Sigmoid colon (tissue), 7 donors: ENCODE results near the gene ACSS3. TPM values are rescaled to one million over a fixed set of nuclear protein-coding genes. Genes with fewer than 3 reads are reported as not detected.

Experiments used
- DNase-seq: peaks from one replicate; pipeline ENCODE4 v3.0.0-alpha.2; 2019
- H3K27ac ChIP-seq, 4 donors: fragments of 200-600 bp; sonication (generic); one replicate each; pipeline ENCODE4 v1.5.1; 2016 to 2019; ENCODE audit warnings: mild to moderate bottlenecking in 1 of 4
- H3K27me3 ChIP-seq, 3 donors: fragments of 200-600 bp; sonication (generic); one replicate each; pipeline ENCODE4 v1.5.1; 2019; ENCODE audit warnings: mild to moderate bottlenecking in 1 of 3
- H3K36me3 ChIP-seq, 4 donors: fragments of 200-600 bp; sonication (generic); one replicate each; pipeline ENCODE4 v1.5.1; 2016 to 2019
- H3K4me1 ChIP-seq, 4 donors: fragments of 200-600 bp; sonication (generic); one replicate each; pipeline ENCODE4 v1.5.1; 2017 to 2019
- H3K4me3 ChIP-seq, 4 donors: fragments of 200-600 bp; sonication (generic); one replicate each; pipeline ENCODE4 v1.5.1; 2017 to 2019; ENCODE audit warnings: mild to moderate bottlenecking in 2 of 4, moderate library complexity in 1 of 4
- H3K9me3 ChIP-seq, 4 donors: fragments of 200-600 bp in 3 of 4; sonication (generic) in 3 of 4; one replicate each; pipeline versions ENCODE4 v1.5.1 to v1.6.1; 2013 to 2019
- EP300 ChIP-seq, 4 donors: sonication (generic); formaldehyde crosslinking; IDR thresholded peaks; one replicate each; pipeline ENCODE4 v1.6.1; 2017; ENCODE audit warnings: antibody characterized with exemption in 4 of 4
- POLR2A ChIP-seq, 2 donors: fragments of 450-650 bp; IDR thresholded peaks; one replicate each; pipeline ENCODE4 v1.6.1; 2016; ENCODE audit warnings: antibody characterized with exemption in 2 of 2, mild to moderate bottlenecking in 2 of 2, moderate library complexity in 2 of 2
- POLR2AphosphoS5 ChIP-seq, 4 donors: sonication (generic); formaldehyde crosslinking; IDR thresholded peaks; one replicate each; pipeline ENCODE4 v1.6.1; 2017; ENCODE audit warnings: antibody characterized with exemption in 4 of 4
- WGBS, 2 donors: extraction: QIAGEN DNeasy Blood & Tissue Kit; methylation state at CpG; one replicate each; pipeline ENCODE4 v1.1.7; 2013; 5-methylcytosine and 5-hydroxymethylcytosine counted together
- intact Hi-C: fragments of 100-400 bp; cut with DNase I; formaldehyde crosslinking; loops from one replicate; pipeline ENCODE4 v1.15.1; 2023
- polyA plus RNA-seq, 3 donors: library from polyadenylated mRNA; stranded (reverse); fragments of 200-250 nt; gene quantifications; one replicate each; pipeline ENCODE4 v1.2.3, GENCODE V29; 2013
- total RNA-seq, 4 donors: library from RNA; depleted of rRNA; stranded (reverse); fragments of >200 nt; gene quantifications; one replicate each; pipeline ENCODE4 v1.1.0, GENCODE V29; 2016
- TF ChIP-seq, protein P1 (sequence below), 4 experiments: fragments of 450-650 bp in 3 of 4; fragments of 200-600 bp in 1 of 4; IDR thresholded peaks; one replicate each; pipeline ENCODE4 v1.5.1; 2016 to 2019; ENCODE audit warnings: antibody characterized with exemption in 4 of 4, mild to moderate bottlenecking in 3 of 4, moderate library complexity in 2 of 4
- donor health status: healthy with polysubstance abuse.
- donor health status: Bipolar disorder and iron deficiency.
- donor health status: healthy.

The ACSS3 gene
- total and polyA plus RNA-seq, 7 donors = 0.46 to 26.7 (median 9.9) TPM

DNA sequence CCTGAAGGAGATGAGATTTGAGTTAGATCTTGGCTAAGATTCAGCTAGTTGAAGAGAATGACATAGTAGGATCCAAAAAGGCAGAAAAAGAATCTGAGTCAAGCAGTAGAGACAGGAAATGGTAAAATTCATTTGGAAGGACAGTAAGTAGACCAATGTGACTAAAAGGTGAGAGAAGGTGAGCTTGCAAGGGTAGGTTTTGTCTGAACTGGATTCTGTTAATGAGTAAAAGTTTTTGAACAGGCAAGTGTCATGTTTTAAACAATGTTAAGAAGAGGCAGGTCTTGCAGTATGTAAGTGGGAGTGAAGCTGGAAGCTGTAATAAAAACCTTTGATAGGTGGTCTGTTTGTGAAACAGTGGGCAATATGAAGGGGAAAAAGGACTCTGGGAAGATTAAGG is 58.6 kb downstream of the ACSS3 start:
- intact Hi-C loops = no loop called here
- no peak overlapping the region for H3K4me3 ChIP-seq
- DNase-seq = no peak
- TF ChIP-seq, protein P1, sequence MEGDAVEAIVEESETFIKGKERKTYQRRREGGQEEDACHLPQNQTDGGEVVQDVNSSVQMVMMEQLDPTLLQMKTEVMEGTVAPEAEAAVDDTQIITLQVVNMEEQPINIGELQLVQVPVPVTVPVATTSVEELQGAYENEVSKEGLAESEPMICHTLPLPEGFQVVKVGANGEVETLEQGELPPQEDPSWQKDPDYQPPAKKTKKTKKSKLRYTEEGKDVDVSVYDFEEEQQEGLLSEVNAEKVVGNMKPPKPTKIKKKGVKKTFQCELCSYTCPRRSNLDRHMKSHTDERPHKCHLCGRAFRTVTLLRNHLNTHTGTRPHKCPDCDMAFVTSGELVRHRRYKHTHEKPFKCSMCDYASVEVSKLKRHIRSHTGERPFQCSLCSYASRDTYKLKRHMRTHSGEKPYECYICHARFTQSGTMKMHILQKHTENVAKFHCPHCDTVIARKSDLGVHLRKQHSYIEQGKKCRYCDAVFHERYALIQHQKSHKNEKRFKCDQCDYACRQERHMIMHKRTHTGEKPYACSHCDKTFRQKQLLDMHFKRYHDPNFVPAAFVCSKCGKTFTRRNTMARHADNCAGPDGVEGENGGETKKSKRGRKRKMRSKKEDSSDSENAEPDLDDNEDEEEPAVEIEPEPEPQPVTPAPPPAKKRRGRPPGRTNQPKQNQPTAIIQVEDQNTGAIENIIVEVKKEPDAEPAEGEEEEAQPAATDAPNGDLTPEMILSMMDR (IDR thresholded peaks at IDR 0.05) = no peak
- TF ChIP-seq POLR2A (IDR thresholded peaks at IDR 0.05) = no peak
- no peaks in the 10 kb centered on the region for H3K4me1 ChIP-seq
- H3K9me3 ChIP-seq = no peaks in the 10 kb centered on the region
- no peaks in the 10 kb centered on the region for H3K27me3 ChIP-seq
- no peaks in the 10 kb centered on the region for H3K36me3 ChIP-seq
- H3K27ac ChIP-seq = no peak overlapping the region

DNA sequence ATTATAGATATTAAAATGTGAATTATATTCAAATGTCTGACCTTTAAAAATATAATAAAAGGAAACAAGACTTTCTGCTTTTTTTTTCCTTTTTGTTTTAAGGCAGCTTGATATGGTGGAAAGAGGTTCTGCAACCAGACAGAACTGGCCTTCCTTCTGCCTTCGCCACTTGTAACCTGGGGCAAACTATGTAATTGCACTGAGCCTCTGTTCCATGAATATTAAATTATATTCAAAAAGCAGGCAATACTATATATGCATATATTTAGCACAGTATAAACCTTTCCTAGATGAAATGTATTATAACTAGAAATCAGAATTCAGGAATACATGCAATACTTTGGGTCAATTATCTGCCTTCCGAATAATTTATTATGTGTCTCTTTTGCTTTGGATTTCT is 59.9 kb downstream of the ACSS3 start:
- WGBS, 2 donors = 46 to 67% methylated on average over 2 of the region's 2 CpGs
- Histone ChIP-seq H3K9me3 (no peaks in the 10 kb centered on the region), H3K27me3 (no peaks in the 10 kb centered on the region), H3K27ac (no peak overlapping the region), H3K4me1 (no peaks in the 10 kb centered on the region), H3K36me3 (no peaks in the 10 kb centered on the region), H3K4me3 (no peak overlapping the region)
- TF ChIP-seq, protein P1 (IDR thresholded peaks at IDR 0.05) = no peak
- TF ChIP-seq POLR2A (IDR thresholded peaks at IDR 0.05) = no peak
- no peak for TF ChIP-seq POLR2AphosphoS5 (IDR thresholded peaks at IDR 0.05)
- no peak for TF ChIP-seq EP300 (IDR thresholded peaks at IDR 0.05)
- intact Hi-C loops = no loop called here
- no peak for DNase-seq

GRCh38 chr12:81141217-81141616 is 63.3 kb downstream of the ACSS3 start:
- H3K27ac ChIP-seq = no peak overlapping the region
- DNase-seq = no peak
- no peaks in the 10 kb centered on the region for H3K36me3 ChIP-seq
- TF ChIP-seq, protein P1 (IDR thresholded peaks at IDR 0.05) = no peak
- no peak for TF ChIP-seq EP300 (IDR thresholded peaks at IDR 0.05)
- TF ChIP-seq POLR2AphosphoS5 (IDR thresholded peaks at IDR 0.05) = no peak
- no peak for TF ChIP-seq POLR2A (IDR thresholded peaks at IDR 0.05)
- no peaks in the 10 kb centered on the region for H3K9me3 ChIP-seq
- H3K4me1 ChIP-seq = no peaks in the 10 kb centered on the region
- no peak overlapping the region for H3K4me3 ChIP-seq
- no peaks in the 10 kb centered on the region for H3K27me3 ChIP-seq
- intact Hi-C loops = no loop called here
- WGBS, 2 donors = 93 to 96% methylated on average over 1 of the region's 1 CpG

GRCh38 chr12:81143057-81143456 is 65.2 kb downstream of the ACSS3 start:
- TF ChIP-seq POLR2AphosphoS5 (IDR thresholded peaks at IDR 0.05) (no peak), POLR2A (IDR thresholded peaks at IDR 0.05) (no peak), EP300 (IDR thresholded peaks at IDR 0.05) (no peak)
- TF ChIP-seq, protein P1 (IDR thresholded peaks at IDR 0.05) = no peak
- 20 to 55% methylated on average over 5 of the region's 5 CpGs for whole genome bisulfite sequencing, 2 donors
- Histone ChIP-seq H3K36me3 (no peaks in the 10 kb centered on the region), H3K4me1 (no peaks in the 10 kb centered on the region), H3K27ac (no peak overlapping the region), H3K9me3 (no peaks in the 10 kb centered on the region), H3K27me3 (no peaks in the 10 kb centered on the region), H3K4me3 (no peak overlapping the region)
- intact Hi-C loops = no loop called here
- no peak for DNase-seq
